ENCODE results near the gene EOMES.
"Not testable (repeated sequence)": the region's sequence is repeated elsewhere in the genome, so short reads cannot be mapped to it uniquely, and the experiment has no call there.

The EOMES gene

DNA sequence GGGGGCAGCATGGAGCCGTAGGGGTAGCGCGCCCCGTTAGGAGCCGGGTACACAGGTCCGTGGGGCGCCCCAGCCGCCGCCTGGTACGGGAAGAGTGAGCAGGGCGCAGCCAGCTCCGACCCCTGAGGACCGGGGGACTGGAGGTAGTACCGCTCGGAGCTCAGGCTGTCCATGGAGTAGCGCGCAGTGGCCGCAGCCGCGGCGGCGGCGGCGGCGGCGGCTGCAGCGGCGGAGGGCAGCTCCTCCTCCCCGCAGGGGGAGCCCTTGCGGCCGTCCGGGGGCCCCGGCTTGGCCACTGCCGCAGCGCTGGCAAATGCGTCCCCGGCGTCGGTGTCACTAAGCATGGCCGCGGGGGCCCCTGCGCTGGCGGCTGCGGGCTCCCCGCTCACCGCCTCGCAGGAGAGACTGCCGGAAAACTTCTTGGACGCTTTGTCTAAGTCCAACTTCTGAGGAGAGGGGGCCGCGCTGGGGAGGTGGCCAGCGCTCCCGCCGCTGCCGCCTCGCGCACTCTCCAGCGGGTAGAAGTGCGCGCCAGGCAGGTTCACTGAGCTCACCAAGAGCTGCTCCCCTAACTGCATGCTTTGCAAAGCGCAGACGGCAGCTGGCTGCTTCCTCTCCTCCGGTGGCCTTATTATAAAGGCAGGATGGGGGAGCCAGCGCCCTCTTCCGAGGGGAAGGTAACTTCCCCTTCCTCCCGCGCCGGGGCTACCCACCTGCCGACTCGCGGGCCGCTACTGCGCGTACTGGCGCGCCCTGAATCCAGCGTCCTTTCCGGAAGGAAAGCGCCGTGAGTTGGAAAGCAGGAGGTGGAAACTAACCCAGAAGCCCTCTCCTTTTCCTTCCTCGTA is at the start of gene EOMES:
Gene EOMES, minus strand, starts transcription at position 607 of the 848 bp plus-strand sequence. Its CDS starts 29 bp downstream, at position 578.
- peak in 1 of 14 donors; percentile 65 for DNase-seq

DNA sequence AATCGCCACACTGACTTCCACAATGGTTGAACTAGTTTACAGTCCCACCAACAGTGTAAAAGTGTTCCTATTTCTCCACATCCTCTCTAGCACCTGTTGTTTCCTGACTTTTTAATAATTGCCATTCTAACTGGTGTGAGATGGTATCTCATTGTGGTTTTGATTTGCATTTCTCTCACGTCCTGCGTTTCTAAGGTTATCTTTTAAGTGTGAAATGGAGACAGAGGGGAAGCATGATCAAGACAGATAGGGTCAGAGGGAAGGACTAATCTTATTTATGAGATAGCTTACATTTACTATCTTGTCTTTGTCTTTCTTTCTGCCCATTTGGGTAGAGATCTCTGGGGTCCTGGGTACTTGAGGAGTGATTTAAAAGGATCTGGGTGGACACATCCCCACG is 48.3 kb upstream of the EOMES start:
- not testable (repeated sequence) for DNase-seq

DNA sequence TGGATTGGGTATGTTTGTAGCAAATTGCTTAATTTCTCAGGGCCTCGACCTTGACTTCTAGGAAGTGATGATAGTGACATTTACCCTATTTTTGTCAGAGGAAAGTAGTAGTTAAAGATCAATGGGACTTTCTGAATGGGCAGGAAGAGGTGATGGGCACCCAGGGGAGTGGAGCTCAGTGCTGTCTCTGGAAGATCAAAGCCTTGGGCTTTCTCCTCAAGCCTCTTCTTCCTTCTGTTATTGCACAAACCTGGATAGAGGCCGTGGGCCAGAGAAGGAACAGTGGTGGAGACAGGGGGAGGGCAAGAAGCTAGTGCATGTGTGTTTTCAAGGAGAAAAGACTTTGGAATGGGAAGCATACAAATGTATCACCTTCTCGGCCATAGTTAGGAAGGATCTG is 44.9 kb upstream of the EOMES start:
- DNase-seq, result no peak

DNA sequence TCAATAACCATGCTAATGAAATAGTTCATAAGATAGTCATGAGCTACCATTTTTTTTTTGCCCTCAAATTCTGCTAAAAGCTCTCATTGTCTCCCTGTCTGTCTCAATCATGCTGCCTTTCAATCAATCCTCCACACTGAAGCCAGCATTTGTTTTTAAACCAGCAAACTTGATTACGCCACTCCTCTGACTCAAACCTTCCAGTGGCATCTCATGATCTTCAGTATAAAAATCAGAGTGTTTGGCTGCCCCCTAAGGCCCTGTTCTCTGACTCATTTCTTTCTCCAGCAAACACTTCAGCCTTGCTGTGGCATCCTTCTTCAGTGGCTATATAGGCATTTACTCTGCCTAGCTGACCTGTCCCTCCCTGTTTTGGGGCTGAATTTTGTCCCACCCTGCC is 36.0 kb upstream of the EOMES start:
- DNase-seq, result no peak

DNA sequence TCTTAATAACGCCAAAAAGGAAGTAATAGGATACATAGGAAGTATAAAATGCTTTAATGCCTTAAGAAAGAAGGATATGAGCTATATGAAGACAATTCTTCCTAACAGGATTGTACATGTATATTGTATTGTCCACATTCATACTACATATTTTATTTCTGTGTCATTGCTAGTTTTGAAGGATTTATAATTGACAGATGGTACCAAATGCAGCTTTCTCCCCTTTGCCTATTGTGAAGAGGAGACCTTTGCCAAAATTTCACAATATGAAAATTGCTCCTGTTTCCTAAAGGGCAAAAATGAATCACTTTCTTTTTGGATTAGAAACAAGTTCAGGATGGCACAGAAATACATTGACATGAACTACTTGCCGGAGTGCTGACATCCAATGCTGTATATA is 34.8 kb upstream of the EOMES start:
- peak in 1 of 14 donors; percentile 12 for DNase-seq

DNA sequence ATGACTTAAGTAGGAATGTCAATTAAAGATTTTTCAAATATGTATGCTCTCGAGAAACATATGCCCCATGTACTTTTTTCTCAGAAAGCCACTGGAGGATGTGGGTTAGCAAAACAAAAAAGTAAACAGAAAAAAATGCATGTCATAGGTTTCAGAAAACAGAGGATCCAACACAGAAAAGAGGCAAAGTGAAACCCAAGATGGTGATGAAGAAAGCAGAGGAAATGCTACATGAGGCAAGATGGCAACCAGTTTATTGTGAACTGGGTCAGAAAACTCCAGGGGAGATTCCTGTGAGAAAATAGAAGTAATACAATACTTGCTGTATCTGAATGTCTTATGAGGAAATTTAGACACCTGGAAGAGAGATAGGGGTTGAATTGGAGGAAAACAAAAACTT is 30.8 kb upstream of the EOMES start:
- no peak for DNase-seq

DNA sequence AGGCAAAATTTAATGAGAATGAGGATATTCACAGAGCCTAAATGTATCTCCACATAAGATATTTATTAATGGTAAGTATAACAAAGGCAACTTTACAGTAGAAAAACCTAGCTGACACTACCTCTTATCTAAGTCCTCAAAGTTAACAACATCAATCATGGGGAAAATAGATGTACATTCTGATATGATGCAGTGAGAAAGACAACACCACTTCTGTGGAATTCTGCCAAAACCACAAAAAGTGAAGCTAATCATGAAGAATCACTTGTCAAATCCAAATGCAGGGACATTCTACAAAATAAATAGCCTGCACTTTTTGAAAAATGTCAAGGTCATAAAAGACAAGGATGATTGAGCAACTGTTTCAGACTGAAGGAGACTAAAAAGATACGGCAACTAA is 27.5 kb upstream of the EOMES start:
- no peak for DNase-seq

DNA sequence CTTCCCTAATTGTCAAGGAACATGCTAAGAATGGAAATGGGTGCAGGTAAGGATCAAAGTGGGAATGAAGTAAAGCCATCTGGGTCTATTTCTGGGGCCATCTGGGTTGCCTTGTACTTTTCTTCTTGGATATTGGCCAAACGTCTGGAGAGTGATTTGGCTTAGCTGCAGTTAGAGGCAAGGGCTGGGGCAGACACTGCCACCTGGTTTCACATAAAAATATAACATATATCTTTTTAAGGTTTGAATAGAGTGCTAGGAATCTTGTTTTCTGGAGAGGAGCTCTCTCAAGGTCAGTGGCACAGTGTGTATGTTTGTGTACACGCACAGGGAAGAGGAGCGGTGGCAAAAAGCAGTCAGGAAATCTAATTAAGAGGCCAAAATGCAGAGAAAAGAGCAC is 24.7 kb upstream of the EOMES start:
- DNase-seq, result no peak

DNA sequence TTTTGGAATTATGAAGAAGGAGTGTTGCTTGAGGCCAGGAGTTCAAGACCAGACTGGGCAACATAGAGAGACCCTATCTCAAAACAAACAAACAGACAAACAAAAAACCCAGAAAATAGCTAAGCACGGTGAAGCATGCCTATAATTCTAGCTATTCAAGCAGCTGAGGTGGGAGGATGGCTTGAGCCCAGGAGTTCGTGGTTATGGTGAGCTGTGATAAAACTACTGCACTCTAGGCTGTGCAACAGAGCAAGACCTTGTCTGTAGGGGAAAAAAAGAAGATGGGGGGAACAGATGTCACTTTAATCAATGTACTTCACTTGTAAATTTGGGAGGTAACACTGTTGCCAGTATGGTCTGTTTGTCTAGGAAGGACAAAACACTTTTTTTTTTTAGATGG is 18.7 kb upstream of the EOMES start:
- no peak for DNase-seq

DNA sequence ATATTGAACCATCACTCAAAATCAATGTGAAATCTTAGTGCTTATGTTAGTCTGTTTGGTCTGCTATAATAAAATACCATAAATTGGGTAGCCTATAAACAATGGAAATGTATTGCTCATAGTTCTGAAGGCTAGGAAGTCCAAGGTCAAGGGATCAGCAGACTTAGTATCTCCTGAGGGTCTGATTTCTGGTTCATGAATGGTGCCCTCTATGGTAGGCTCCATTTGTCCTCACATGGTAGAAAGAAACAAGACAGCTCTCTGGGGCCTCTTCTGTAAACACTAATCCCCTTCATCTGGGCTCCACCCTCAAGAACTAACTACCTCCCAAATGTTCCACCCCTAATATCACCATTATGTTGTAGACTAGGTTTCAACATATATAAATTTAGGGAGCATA is 15.0 kb upstream of the EOMES start:
- DNase-seq, result no peak

DNA sequence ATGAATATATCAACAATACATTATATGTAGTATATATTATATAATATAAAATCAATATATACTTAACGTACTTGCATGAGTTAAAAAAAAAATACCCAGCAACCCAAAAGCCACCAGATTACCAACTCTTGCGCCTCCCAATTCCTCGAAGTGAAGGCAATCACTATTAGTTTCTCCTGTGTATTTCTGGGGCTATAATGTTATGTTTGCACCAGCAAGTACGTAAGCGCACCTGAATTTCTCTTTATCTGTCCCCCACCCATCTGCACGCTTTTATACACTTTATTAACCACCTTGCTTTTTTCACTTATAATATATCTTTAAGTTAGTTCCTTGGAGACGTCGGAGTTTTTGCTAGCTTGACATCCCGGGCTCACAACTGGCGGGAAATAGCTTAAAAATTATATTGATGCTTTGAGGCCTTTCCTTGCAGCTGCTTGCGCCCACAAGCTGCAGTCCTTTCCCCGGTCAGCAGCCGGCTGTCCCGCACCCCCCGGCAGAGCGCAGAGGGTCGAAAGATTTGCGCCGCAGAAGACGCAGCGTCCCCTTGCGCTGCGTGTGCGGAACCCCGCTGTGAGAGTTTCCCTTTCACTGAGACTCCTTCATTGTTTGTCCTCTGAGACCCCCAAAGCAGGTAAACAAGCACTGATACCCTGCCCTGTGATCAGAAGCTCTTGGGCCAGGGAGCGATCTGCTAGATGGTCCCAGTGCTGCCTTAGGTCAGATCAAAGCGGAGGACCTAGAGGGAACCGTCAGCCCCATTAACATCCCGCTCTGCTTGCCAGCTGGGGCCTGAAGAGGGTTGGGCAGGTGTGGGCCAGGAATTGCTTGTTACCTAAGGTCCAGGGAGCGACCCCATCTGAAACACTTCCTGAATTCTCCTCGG is 8.9 kb upstream of the EOMES start:
- DNase-seq, result no peak

DNA sequence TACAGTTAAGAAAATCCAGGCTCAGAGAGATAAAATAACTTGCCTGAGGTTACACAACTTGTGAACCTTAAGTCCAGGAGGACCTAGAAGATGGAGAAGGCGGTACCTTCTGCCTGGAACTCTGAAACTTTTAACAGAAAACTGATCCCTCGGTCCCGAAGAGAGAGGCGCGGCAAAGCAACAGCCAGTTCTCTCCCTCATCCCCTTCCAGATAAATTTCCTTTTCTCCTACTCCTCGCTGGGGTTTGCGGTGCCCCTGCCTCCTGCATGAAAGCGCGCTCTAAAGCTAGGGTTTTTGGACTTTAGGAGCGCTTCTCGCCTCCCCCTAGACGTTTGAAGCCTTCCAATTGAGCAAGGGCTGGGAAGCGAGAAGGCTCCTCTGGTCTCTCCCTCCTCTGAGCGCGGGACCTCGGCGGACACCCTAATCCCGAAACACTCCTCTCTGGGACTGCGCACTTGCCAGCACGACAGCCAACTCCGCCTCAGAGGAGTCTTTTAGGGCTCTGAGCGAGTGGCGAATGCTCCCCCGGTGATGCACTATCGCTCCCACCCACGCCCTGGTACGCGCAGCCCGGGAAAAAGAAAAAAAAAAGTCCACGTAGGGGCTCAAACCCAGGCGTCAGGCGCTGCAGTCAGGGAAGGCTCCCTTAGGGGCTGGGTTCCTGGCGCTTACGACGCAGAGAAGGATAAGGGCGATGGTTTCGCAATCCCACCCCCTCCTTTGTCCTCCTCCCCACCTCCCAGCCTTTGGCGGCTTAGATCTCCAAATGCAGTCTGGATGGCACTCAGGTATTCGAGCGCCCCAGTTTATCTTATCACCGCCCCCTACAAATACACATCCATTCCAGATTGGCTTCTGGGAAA is 7.9 kb upstream of the EOMES start:
- DNase-seq, result peak in 1 of 14 donors; percentile 2

DNA sequence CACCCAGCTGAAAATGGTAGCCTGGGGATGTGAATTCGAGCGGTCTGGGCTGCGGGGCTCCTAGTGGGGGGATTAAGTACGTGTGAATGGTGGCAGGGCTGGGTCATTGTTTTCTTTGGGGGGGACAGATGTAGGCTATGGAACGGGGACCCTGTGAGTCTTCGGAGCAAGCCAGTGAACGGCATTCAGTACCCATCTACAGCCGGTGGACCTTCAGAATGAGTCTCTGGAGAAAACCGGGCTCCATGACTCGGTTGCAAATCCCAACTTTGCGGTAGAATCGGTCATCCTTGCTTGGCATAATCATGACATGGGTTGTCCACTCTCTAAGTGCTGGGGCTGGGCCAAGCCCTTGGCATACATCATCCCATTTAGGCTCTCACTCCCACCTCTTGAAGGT is 7.2 kb upstream of the EOMES start:
- no peak for DNase-seq

DNA sequence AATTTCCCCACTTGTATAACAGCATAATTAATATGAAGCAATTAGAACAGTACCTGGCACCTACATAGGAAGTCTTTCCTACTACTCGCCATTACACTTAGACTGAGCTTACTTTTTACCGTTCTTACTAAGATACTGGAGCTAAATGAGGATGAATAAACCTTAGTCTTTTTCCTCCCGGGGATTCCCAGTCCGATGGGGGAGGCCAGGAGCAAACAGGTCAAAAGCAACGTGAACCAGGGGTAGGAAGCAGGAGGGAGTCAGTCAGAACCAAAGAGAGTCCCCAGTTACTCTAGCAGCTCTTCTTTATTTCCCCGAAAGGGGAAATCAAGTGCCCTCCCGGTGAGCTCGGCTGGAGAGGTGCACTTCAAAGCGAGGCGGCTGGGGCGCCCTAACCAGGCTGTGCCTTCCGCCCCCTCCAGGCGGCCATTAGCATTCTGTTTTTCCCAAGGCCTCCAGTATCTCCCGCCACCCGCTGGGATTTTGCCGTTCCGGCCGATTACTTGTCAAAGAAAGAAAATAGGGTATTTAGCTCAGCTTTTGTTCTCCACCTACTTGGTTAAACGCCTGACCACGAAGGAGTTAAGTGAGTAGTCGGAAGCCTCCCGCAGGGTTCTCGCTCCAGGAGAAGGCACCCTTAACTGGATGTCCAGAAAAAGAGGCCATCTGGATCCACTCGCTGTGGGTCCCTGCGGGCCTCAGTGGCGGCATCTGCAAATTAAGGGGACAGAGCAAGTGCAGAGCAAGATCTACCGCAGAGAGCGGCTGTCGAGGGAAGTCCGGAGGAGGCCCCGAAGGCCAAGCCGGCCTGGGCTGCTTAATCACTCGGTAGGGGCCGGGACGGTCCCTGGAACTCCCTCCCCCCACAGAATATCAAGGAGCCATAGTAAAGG is 6.3 kb upstream of the EOMES start:
- DNase-seq, result no peak

DNA sequence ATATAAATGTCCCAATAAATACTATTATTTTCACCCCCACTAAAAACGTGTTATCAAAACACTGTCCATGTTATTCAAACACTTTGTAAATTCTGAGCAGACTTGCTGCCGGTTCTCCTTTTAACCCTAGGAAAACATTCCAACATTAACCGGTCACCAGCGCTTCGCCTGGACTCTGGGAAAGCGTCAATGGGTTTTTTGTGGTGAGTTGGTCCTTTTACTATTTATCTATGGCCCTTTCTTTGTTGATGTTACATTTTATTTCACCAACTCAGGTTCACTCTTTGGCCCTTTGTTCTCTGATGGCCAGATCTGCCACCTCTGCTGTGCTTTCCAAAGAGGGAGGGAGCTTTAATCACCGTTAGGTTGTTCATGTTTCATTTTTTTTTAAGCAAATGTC is 4.1 kb upstream of the EOMES start:
- no peak for DNase-seq

DNA sequence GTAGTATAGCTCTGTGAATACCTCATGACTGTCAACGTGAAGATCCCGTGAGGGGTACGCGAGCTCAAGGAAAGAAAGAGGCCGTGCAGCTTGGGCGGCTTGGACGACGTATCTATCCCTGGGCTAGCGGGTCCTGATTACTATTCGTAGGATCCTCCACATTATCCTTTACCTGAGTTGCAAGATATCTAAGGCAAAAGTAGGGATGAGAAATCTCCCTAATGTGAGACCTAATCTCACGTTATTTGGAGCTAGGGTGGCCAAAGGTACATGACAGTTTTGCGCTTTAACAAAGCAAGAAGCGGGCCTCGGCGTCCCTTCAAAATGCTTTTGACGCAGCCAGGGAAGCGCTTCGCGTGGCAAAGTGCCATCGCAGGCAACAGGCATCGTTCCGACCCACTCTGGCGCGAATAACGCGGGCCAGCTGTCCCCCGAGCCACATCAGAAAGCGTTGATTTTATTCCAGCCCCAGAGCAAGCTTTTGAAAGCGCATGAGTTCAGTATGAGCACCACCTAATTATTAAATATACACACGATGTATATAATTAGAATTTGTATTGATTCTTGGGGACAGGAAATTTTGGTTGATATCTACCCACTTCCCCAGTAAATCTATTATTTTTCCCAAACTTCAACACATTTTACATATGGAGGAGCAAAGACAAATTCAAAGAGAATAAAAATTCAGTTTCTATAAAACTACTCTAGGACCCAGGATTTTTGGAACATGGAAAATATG is 2.5 kb upstream of the EOMES start:
- DNase-seq, result peak in 1 of 14 donors; percentile 71

DNA sequence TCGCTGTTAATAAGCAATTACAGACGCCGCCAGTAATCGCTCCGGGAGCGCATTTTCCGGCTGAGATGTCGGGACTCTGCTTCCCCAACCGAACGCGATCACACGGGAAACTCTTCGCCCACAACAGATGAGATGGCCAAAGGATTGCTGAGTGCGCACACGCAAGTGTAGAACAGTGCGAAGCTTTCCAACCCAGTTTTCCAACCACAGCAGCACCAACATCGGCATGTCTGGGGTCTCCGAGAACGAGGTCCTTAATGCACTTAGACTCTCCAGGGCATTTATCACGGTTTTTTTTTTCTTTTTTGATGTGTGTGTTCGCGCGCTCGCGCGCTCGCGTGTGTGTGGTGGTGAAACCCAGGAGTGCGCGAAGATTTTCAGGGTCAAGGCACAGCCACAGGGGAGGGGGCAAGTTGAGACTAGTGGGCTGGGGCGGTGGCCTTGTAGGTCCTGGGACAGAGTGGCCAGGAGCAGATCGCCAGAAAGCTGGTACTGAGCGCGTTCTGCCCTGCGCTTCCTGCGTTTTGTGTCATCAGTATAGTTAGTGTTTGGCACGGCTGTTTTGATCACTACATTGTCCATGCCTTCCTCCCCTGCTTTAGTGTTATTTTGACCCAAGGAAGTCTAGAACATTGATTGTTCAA is 1.8 kb upstream of the EOMES start:
- DNase-seq, result peak in 1 of 14 donors; percentile 32

DNA sequence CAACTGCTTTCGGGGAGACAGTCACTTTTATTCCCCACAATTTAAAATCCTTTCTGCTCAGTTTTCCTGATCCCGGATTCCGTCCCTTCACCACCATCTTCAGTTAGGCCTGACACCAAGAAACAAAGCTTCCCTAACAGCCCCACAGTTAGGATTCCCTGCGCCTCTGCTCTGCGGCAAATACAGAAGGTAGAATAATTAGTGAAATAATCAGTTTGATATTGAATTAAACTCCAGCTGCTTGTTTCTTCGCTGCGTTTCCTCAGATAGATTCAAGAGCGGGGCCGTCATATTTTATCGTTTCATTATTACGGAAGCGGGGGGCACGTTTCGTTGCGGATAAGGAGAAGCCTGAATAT is 1.3 kb upstream of the EOMES start:
- no peak for DNase-seq

DNA sequence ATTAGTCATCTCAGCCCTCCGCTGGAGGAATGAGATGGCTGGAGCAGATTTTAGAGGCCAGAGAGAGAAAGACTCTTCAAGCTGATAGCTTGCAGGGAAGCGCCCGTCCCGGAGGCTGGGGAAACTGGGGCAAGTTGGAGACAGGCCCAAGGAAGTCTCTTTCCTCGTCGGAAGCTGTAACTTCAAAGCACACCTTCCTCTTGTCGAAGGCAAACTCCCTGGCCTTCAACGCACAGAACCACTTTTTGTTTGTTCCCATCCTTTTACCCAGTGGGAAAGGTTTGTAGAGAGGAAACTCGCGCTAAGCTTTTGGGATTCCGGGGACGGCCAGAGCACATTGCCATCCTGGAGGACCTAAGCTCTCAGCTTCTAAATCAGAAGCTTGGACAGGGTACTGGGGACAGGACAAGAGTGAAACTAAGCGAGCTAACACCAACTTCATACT is 900 bp upstream of the EOMES start:
- DNase-seq, result peak in 1 of 14 donors; percentile 7

Measured in C1 segment of cervical spinal cord (tissue), 14 donors.